Measurements from ENCODE around the gene FKRP. TPM values are rescaled to one million over a fixed set of nuclear protein-coding genes. Genes with fewer than 3 reads are reported as not detected.
A peak's percentile ranks its signal among the peaks of the same experiment; 100 is the strongest.
"Not testable (repeated sequence)": the region's sequence is repeated elsewhere in the genome, so short reads cannot be mapped to it uniquely, and the experiment has no call there.

Gene FKRP
- polyA plus RNA-seq, 4 donors, result 7.0 to 14.6 (median 8.8) TPM

DNA sequence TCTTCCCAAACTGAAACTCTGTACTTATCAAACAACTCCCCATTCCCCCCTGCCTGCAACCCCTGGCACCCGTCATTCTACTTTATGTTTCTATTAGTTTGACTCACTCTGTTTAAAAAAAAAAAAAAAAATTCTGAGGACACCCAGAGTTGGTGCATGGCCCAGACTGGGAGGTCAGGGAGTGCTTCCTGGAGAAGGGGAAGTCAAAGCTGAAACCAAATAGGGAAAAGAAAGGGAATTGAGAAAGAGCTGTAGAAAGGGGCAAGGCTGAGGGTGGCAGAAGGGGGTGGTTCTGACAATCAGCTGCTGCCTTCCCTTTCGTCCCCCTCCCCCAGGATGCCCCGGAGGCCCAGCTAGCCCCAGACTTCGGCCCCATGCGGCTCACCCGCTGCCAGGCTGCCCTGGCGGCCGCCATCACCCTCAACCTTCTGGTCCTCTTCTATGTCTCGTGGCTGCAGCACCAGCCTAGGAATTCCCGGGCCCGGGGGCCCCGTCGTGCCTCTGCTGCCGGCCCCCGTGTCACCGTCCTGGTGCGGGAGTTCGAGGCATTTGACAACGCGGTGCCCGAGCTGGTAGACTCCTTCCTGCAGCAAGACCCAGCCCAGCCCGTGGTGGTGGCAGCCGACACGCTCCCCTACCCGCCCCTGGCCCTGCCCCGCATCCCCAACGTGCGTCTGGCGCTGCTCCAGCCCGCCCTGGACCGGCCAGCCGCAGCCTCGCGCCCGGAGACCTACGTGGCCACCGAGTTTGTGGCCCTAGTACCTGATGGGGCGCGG, 9.4 kb downstream of the FKRP start:
- no peak for FAIRE-seq

DNA sequence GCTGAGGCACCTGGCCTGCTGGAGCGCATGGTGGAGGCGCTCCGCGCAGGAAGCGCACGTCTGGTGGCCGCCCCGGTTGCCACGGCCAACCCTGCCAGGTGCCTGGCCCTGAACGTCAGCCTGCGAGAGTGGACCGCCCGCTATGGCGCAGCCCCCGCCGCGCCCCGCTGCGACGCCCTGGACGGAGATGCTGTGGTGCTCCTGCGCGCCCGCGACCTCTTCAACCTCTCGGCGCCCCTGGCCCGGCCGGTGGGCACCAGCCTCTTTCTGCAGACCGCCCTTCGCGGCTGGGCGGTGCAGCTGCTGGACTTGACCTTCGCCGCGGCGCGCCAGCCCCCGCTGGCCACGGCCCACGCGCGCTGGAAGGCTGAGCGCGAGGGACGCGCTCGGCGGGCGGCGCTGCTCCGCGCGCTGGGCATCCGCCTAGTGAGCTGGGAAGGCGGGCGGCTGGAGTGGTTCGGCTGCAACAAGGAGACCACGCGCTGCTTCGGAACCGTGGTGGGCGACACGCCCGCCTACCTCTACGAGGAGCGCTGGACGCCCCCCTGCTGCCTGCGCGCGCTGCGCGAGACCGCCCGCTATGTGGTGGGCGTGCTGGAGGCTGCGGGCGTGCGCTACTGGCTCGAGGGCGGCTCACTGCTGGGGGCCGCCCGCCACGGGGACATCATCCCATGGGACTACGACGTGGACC, 10.1 kb downstream of the FKRP start:
- no peaks in the 10 kb centered on the region for H3K27me3 ChIP-seq (ENCODE audit: control insufficient read depth in 3 of 3, insufficient read depth in 3 of 3, low read length in 3 of 3)
- peaks cover 0 to 53% (median 0%) of the 10 kb centered on the region in 3 donors for H3K36me3 ChIP-seq (ENCODE audit: control insufficient read depth in 3 of 3, insufficient read depth in 2 of 3, low read depth in 1 of 3, low read length in 3 of 3)
- no peak for DNase-seq
- no peak overlapping the region for H3K4me3 ChIP-seq (ENCODE audit: low read depth in 1 of 3, low read length in 3 of 3)
- H3K9me3 ChIP-seq (ENCODE audit: control insufficient read depth in 2 of 2, insufficient read depth in 1 of 2, low read depth in 1 of 2, low read length in 1 of 2), result no peaks in the 10 kb centered on the region
- 94 to 98% (median 98%) methylated on average over 74 to 86 of the region's 86 CpGs for WGBS, 3 donors
- H3K4me1 ChIP-seq (ENCODE audit: control insufficient read depth in 3 of 3, insufficient read depth in 2 of 3, low read depth in 1 of 3, low read length in 2 of 3), result no peaks in the 10 kb centered on the region
- no peak overlapping the region for H3K27ac ChIP-seq (ENCODE audit: low read depth in 1 of 3, low read length in 2 of 3)
- no peak for FAIRE-seq

More for the DNA sequence above, 9.4 kb downstream of the FKRP start:
- DNase-seq, result no peak
- 84 to 91% (median 91%) methylated on average over 37 to 39 of the region's 39 CpGs for whole genome bisulfite sequencing, 3 donors
- H3K9me3 ChIP-seq (ENCODE audit: control insufficient read depth in 2 of 2, insufficient read depth in 1 of 2, low read depth in 1 of 2, low read length in 1 of 2), result no peaks in the 10 kb centered on the region
- no peaks in the 10 kb centered on the region for H3K4me1 ChIP-seq (ENCODE audit: control insufficient read depth in 3 of 3, insufficient read depth in 2 of 3, low read depth in 1 of 3, low read length in 2 of 3)
- peaks cover 0 to 58% (median 0%) of the 10 kb centered on the region in 3 donors for H3K36me3 ChIP-seq (ENCODE audit: control insufficient read depth in 3 of 3, insufficient read depth in 2 of 3, low read depth in 1 of 3, low read length in 3 of 3)
- H3K4me3 ChIP-seq (ENCODE audit: low read depth in 1 of 3, low read length in 3 of 3), result no peak overlapping the region
- no peak overlapping the region for H3K27ac ChIP-seq (ENCODE audit: low read depth in 1 of 3, low read length in 2 of 3)
- no peaks in the 10 kb centered on the region for H3K27me3 ChIP-seq (ENCODE audit: control insufficient read depth in 3 of 3, insufficient read depth in 3 of 3, low read length in 3 of 3)

DNA sequence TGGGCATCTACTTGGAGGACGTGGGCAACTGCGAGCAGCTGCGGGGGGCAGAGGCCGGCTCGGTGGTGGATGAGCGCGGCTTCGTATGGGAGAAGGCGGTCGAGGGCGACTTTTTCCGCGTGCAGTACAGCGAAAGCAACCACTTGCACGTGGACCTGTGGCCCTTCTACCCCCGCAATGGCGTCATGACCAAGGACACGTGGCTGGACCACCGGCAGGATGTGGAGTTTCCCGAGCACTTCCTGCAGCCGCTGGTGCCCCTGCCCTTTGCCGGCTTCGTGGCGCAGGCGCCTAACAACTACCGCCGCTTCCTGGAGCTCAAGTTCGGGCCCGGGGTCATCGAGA, 10.7 kb downstream of the FKRP start:
- no peaks in the 10 kb centered on the region for H3K4me1 ChIP-seq (ENCODE audit: control insufficient read depth in 3 of 3, insufficient read depth in 2 of 3, low read depth in 1 of 3, low read length in 2 of 3)
- H3K9me3 ChIP-seq (ENCODE audit: control insufficient read depth in 2 of 2, insufficient read depth in 1 of 2, low read depth in 1 of 2, low read length in 1 of 2), result no peaks in the 10 kb centered on the region
- H3K4me3 ChIP-seq (ENCODE audit: low read depth in 1 of 3, low read length in 3 of 3), result no peak overlapping the region
- H3K27ac ChIP-seq (ENCODE audit: low read depth in 1 of 3, low read length in 2 of 3), result no peak overlapping the region
- no peaks in the 10 kb centered on the region for H3K27me3 ChIP-seq (ENCODE audit: control insufficient read depth in 3 of 3, insufficient read depth in 3 of 3, low read length in 3 of 3)
- no peak for FAIRE-seq
- H3K36me3 ChIP-seq (ENCODE audit: control insufficient read depth in 3 of 3, insufficient read depth in 2 of 3, low read depth in 1 of 3, low read length in 3 of 3), result peaks cover 0 to 53% (median 0%) of the 10 kb centered on the region in 3 donors
- no peak for DNase-seq
- WGBS, 3 donors, result 82 to 84% (median 82%) methylated on average over 26 to 30 of the region's 30 CpGs

DNA sequence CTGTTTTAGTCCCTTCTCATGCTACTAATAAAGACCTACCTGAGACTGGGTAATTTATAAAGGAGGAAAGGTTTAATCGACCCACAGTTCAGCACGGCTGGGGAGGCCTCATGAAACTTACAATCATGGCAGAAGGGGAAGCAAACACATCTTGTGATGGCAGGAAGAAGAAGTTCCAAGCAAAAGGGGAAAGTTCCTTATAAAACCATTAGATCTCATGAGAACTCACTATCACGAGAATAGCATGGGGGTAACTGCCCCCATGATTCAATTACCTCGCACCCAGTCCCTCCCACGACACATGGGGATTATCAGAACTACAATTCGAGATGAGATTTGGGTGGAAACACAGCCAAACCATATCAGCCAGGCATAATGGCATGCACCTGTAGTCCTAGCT, 13.3 kb downstream of the FKRP start:
- no peak for FAIRE-seq
- Histone ChIP-seq H3K4me3 (ENCODE audit: low read depth in 1 of 3, low read length in 3 of 3) (no peak overlapping the region), H3K27ac (ENCODE audit: low read depth in 1 of 3, low read length in 2 of 3) (no peak overlapping the region), H3K9me3 (ENCODE audit: control insufficient read depth in 2 of 2, insufficient read depth in 1 of 2, low read depth in 1 of 2, low read length in 1 of 2) (no peaks in the 10 kb centered on the region), H3K4me1 (ENCODE audit: control insufficient read depth in 3 of 3, insufficient read depth in 2 of 3, low read depth in 1 of 3, low read length in 2 of 3) (peaks cover 0 to 7% (median 0%) of the 10 kb centered on the region in 3 donors), H3K36me3 (ENCODE audit: control insufficient read depth in 3 of 3, insufficient read depth in 2 of 3, low read depth in 1 of 3, low read length in 3 of 3) (peaks cover 0 to 33% (median 0%) of the 10 kb centered on the region in 3 donors), H3K27me3 (ENCODE audit: control insufficient read depth in 3 of 3, insufficient read depth in 3 of 3, low read length in 3 of 3) (no peaks in the 10 kb centered on the region)
- no peak for DNase-seq
- WGBS, 3 donors, result 78 to 85% (median 82%) methylated on average over 6 of the region's 6 CpGs

DNA sequence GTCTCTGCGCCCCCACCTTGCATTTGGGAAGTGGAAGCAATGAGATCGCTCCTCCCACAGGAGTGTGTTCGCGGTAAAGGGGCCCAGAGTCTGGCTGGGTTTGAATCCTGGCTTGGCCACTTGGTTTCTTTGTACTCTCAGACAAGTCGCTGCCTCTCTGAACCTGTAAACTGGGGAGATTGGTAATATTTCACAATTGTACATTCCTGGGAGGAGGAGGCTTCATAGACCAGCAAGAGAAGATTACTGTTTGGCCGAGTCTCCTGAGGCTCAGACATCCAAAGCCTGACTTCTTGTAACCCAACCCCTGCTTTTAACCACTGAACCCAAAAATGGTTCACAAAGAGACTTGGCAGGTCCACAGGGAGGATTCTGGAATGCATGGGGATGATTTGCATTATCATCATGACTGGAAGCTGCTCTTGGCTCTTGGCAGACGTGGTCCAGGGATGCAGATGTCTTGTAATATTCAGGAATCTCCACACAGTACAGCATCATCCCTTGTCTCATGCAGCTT, 14.0 kb downstream of the FKRP start:
- WGBS, 3 donors, result 66 to 85% (median 83%) methylated on average over 7 of the region's 7 CpGs
- peaks cover 0 to 29% (median 0%) of the 10 kb centered on the region in 3 donors for H3K36me3 ChIP-seq (ENCODE audit: control insufficient read depth in 3 of 3, insufficient read depth in 2 of 3, low read depth in 1 of 3, low read length in 3 of 3)
- no peak for DNase-seq
- no peak overlapping the region for H3K4me3 ChIP-seq (ENCODE audit: low read depth in 1 of 3, low read length in 3 of 3)
- no peaks in the 10 kb centered on the region for H3K9me3 ChIP-seq (ENCODE audit: control insufficient read depth in 2 of 2, insufficient read depth in 1 of 2, low read depth in 1 of 2, low read length in 1 of 2)
- H3K4me1 ChIP-seq (ENCODE audit: control insufficient read depth in 3 of 3, insufficient read depth in 2 of 3, low read depth in 1 of 3, low read length in 2 of 3), result peaks cover 0 to 13% (median 0%) of the 10 kb centered on the region in 3 donors
- H3K27me3 ChIP-seq (ENCODE audit: control insufficient read depth in 3 of 3, insufficient read depth in 3 of 3, low read length in 3 of 3), result no peaks in the 10 kb centered on the region
- no peak for FAIRE-seq
- peak overlapping the region in 1 of 3 donors; percentile 48 for H3K27ac ChIP-seq (ENCODE audit: low read depth in 1 of 3, low read length in 2 of 3)

DNA sequence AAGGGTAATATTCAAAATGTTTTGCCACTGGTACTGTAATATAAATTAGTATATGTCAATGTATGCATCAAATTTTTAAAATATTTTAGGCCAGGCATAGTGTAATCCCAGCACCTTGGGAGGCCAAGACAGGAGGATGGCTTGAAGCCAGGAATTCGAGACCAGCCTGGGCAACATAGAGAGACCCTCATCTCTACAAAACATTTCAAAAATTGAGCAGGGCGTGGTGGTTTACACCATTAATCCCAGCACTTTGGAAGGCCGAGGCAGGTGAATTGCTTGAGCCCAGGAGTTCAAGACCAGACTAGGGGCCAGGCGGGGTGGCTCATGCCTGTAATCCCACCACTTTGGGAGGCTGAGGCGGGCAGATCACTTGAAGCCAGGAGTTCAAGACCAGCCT, 14.5 kb downstream of the FKRP start:
- H3K27ac ChIP-seq (ENCODE audit: low read depth in 1 of 3, low read length in 2 of 3), result no peak overlapping the region
- no peak for FAIRE-seq

DNA sequence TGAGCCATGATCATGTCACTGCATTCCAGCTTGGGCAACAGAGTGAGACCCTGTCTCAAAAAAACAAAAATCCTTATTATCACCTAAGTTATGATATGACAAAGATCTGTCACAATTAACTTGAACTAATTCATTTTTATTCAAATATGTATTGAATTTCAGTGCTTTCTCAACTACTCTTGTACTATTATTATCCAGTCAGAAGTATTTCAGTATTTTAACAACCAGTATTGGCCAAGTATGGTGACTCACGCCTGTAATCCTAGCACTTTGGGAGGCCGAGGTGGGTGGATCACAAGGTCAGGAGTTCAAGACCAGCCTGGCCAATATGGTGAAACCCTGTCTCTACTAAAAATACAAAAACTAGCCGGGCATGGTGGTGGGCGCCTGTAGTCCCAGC, 15.0 kb downstream of the FKRP start:
- not testable (repeated sequence) for FAIRE-seq; H3K9me3 ChIP-seq (ENCODE audit: control insufficient read depth in 2 of 2, insufficient read depth in 1 of 2, low read depth in 1 of 2, low read length in 1 of 2); H3K27me3 ChIP-seq (ENCODE audit: control insufficient read depth in 3 of 3, insufficient read depth in 3 of 3, low read length in 3 of 3); DNase-seq; H3K27ac ChIP-seq (ENCODE audit: low read depth in 1 of 3, low read length in 2 of 3); H3K4me3 ChIP-seq (ENCODE audit: low read depth in 1 of 3, low read length in 3 of 3)
- WGBS, 3 donors, result 70 to 82% (median 71%) methylated on average over 3 to 4 of the region's 4 CpGs
- Histone ChIP-seq H3K36me3 (ENCODE audit: control insufficient read depth in 3 of 3, insufficient read depth in 2 of 3, low read depth in 1 of 3, low read length in 3 of 3) (peaks cover 0 to 23% (median 0%) of the 10 kb centered on the region in 3 donors), H3K4me1 (ENCODE audit: control insufficient read depth in 3 of 3, insufficient read depth in 2 of 3, low read depth in 1 of 3, low read length in 2 of 3) (peaks cover 0 to 15% (median 0%) of the 10 kb centered on the region in 3 donors)

More for the DNA sequence above, 14.5 kb downstream of the FKRP start:
- Histone ChIP-seq H3K27me3 (ENCODE audit: control insufficient read depth in 3 of 3, insufficient read depth in 3 of 3, low read length in 3 of 3) (no peaks in the 10 kb centered on the region), H3K4me1 (ENCODE audit: control insufficient read depth in 3 of 3, insufficient read depth in 2 of 3, low read depth in 1 of 3, low read length in 2 of 3) (peaks cover 0 to 15% (median 0%) of the 10 kb centered on the region in 3 donors), H3K4me3 (ENCODE audit: low read depth in 1 of 3, low read length in 3 of 3) (no peak overlapping the region), H3K9me3 (ENCODE audit: control insufficient read depth in 2 of 2, insufficient read depth in 1 of 2, low read depth in 1 of 2, low read length in 1 of 2) (no peaks in the 10 kb centered on the region), H3K36me3 (ENCODE audit: control insufficient read depth in 3 of 3, insufficient read depth in 2 of 3, low read depth in 1 of 3, low read length in 3 of 3) (peaks cover 0 to 25% (median 0%) of the 10 kb centered on the region in 3 donors)
- 85 to 93% (median 87%) methylated on average over 5 of the region's 5 CpGs for WGBS, 3 donors
- no peak for DNase-seq

DNA sequence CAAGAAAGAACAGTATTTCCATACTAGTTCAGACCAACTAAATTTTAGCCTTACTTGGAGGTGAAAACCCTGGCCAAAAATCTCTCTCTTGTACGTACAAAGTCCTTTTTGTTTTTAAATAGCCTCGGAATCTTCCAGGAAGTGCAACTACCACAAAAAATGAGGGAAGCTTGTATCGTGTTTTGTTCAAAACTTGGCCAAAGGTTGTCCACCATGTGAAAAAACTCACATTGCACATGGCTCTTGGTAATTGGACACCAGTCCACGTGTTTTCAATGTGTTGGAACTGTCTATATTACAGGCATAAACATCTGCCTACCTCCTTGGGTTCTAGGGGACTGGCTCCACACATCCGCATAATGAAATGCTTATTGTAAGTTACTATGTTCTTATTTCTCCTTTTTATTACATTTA, 15.6 kb downstream of the FKRP start:
- no peak for FAIRE-seq

More for the DNA sequence above, 15.6 kb downstream of the FKRP start:
- no peak overlapping the region for H3K4me3 ChIP-seq (ENCODE audit: low read depth in 1 of 3, low read length in 3 of 3)
- H3K27me3 ChIP-seq (ENCODE audit: control insufficient read depth in 3 of 3, insufficient read depth in 3 of 3, low read length in 3 of 3), result no peaks in the 10 kb centered on the region
- peaks cover 0 to 15% (median 0%) of the 10 kb centered on the region in 3 donors for H3K4me1 ChIP-seq (ENCODE audit: control insufficient read depth in 3 of 3, insufficient read depth in 2 of 3, low read depth in 1 of 3, low read length in 2 of 3)
- H3K36me3 ChIP-seq (ENCODE audit: control insufficient read depth in 3 of 3, insufficient read depth in 2 of 3, low read depth in 1 of 3, low read length in 3 of 3), result peaks cover 0 to 22% (median 0%) of the 10 kb centered on the region in 3 donors
- no peak for DNase-seq
- no peaks in the 10 kb centered on the region for H3K9me3 ChIP-seq (ENCODE audit: control insufficient read depth in 2 of 2, insufficient read depth in 1 of 2, low read depth in 1 of 2, low read length in 1 of 2)
- WGBS, 3 donors, result 39 to 42% (median 40%) methylated on average over 5 of the region's 5 CpGs
- H3K27ac ChIP-seq (ENCODE audit: low read depth in 1 of 3, low read length in 2 of 3), result no peak overlapping the region
